HEK293 (cell line): ENCODE measurements around the gene TIMM10.

Experiments
- CTCF ChIA-PET: fragments of 350-600 bp; formaldehyde crosslinking; extraction: SDS; loops from one replicate; lab custom pipeline; 2021; ENCODE audit warnings: antibody characterized with exemption; lab: Yijun Ruan, JAX
- POLR2A ChIA-PET: fragments of 300-600 bp; formaldehyde crosslinking; extraction: SDS; loops from one replicate; lab custom pipeline; 2020; ENCODE audit warnings: antibody characterized with exemption, inconsistent platforms; lab: Yijun Ruan, JAX
- H3K27ac ChIP-seq: fragments of 200-500 bp; sonication (Bioruptor generic); 2 replicates; pipeline ENCODE4 v1.5.1; 2014; ENCODE audit warnings: low read depth, low read length, control low read depth, inconsistent platforms; ENCODE audit errors: extremely low read depth
- H3K36me3 ChIP-seq, 2 experiments: fragments of 200-500 bp in 1 of 2; sonication (Bioruptor generic) in 1 of 2; 1 replicate in 1 of 2; 2 replicates in 1 of 2; pipeline ENCODE4 v1.5.1; 2014 to 2017; ENCODE audit warnings: inconsistent platforms in 2 of 2, low read length in 2 of 2; ENCODE audit not compliant: control insufficient read depth in 2 of 2, insufficient read depth in 1 of 2
- H3K4me1 ChIP-seq: fragments of 200-500 bp; sonication (Bioruptor generic); 2 replicates; pipeline ENCODE4 v1.5.1; 2014; ENCODE audit warnings: mild to moderate bottlenecking, low read length, inconsistent platforms; ENCODE audit not compliant: control insufficient read depth, insufficient read depth
- H3K4me3 ChIP-seq: 2 replicates; pipeline ENCODE4 v1.5.1; 2011; ENCODE audit warnings: low read depth, mild to moderate bottlenecking, control low read depth, low read length, moderate library complexity
- H3K9me3 ChIP-seq: fragments of 200-500 bp; sonication (Bioruptor generic); 2 replicates; pipeline ENCODE4 v1.5.1; 2014; ENCODE audit warnings: low read depth, low read length, inconsistent platforms; ENCODE audit not compliant: control insufficient read depth, insufficient read depth
- BCL11A ChIP-seq: fragments of 450-650 bp; formaldehyde crosslinking; IDR thresholded peaks from 2 replicates; pipeline ENCODE4 v1.5.1; 2016; ENCODE audit warnings: low read depth, missing biosample characterization, missing genetic modification characterization
- CTCF ChIP-seq: fragments of 450-650 bp; formaldehyde crosslinking; IDR thresholded peaks from 2 replicates; pipeline ENCODE4 v1.5.1; 2016; ENCODE audit warnings: missing biosample characterization, missing genetic modification characterization
- ELK4 ChIP-seq: IDR thresholded peaks from 2 replicates; pipeline ENCODE4 v1.6.1; 2011; ENCODE audit warnings: mild to moderate bottlenecking, low read depth, low read length, borderline replicate concordance
- GLIS2 ChIP-seq: fragments of 450-650 bp; formaldehyde crosslinking; IDR thresholded peaks from 2 replicates; pipeline ENCODE4 v1.5.1; 2016; ENCODE audit warnings: missing biosample characterization, missing genetic modification characterization
- IKZF3 ChIP-seq: fragments of 450-650 bp; IDR thresholded peaks from 2 replicates; pipeline ENCODE4 v1.5.0; 2018; ENCODE audit warnings: missing biosample characterization, mild to moderate bottlenecking, missing genetic modification characterization, moderate library complexity
- KLF7 ChIP-seq: fragments of 450-650 bp; formaldehyde crosslinking; IDR thresholded peaks from 2 replicates; pipeline ENCODE4 v1.5.1; 2016; ENCODE audit warnings: missing biosample characterization, missing genetic modification characterization, borderline replicate concordance
- KLF8 ChIP-seq: fragments of 450-650 bp; formaldehyde crosslinking; IDR thresholded peaks from 2 replicates; pipeline ENCODE4 v1.5.1; 2016; ENCODE audit warnings: missing biosample characterization, missing genetic modification characterization
- MZF1 ChIP-seq: fragments of 450-650 bp; formaldehyde crosslinking; IDR thresholded peaks from 2 replicates; pipeline ENCODE4 v1.5.1; 2017; ENCODE audit warnings: missing biosample characterization, missing genetic modification characterization, borderline replicate concordance
- OSR2 ChIP-seq: fragments of 450-650 bp; formaldehyde crosslinking; IDR thresholded peaks from 2 replicates; pipeline ENCODE4 v1.5.1; 2016; ENCODE audit warnings: missing biosample characterization, missing genetic modification characterization
- PATZ1 ChIP-seq: fragments of 450-650 bp; formaldehyde crosslinking; IDR thresholded peaks from 2 replicates; pipeline ENCODE4 v1.5.1; 2016; ENCODE audit warnings: missing biosample characterization, missing genetic modification characterization
- SETDB1 ChIP-seq: IDR thresholded peaks from one replicate; pipeline ENCODE4 v1.6.1; 2017; ENCODE audit warnings: mild to moderate bottlenecking, low read length, moderate library complexity, mixed read lengths; ENCODE audit not compliant: insufficient read length
- SP2 ChIP-seq: fragments of 450-650 bp; formaldehyde crosslinking; IDR thresholded peaks from 2 replicates; pipeline ENCODE4 v1.5.1; 2016; ENCODE audit warnings: missing biosample characterization, missing genetic modification characterization
- SP7 ChIP-seq: fragments of 450-650 bp; formaldehyde crosslinking; IDR thresholded peaks from 2 replicates; pipeline ENCODE4 v1.5.1; 2016; ENCODE audit warnings: missing biosample characterization, missing genetic modification characterization
- ZBTB21 ChIP-seq: fragments of 450-650 bp; formaldehyde crosslinking; IDR thresholded peaks from 2 replicates; pipeline ENCODE4 v1.5.1; 2017; ENCODE audit warnings: missing biosample characterization, missing genetic modification characterization
- ZBTB48 ChIP-seq: fragments of 450-650 bp; formaldehyde crosslinking; IDR thresholded peaks from 2 replicates; pipeline ENCODE4 v1.5.1; 2016; ENCODE audit warnings: missing biosample characterization, missing genetic modification characterization
- ZBTB7A ChIP-seq: fragments of 450-650 bp; formaldehyde crosslinking; IDR thresholded peaks from 2 replicates; pipeline ENCODE4 v1.5.1; 2016; ENCODE audit warnings: low read depth, missing biosample characterization, missing genetic modification characterization
- ZFHX2 ChIP-seq: fragments of 450-650 bp; formaldehyde crosslinking; conservative IDR thresholded peaks from 2 replicates; pipeline ENCODE4 v1.5.1; 2016; ENCODE audit warnings: missing biosample characterization, missing genetic modification characterization
- ZIC2 ChIP-seq: fragments of 450-650 bp; formaldehyde crosslinking; IDR thresholded peaks from 2 replicates; pipeline ENCODE4 v1.5.1; 2016; ENCODE audit warnings: missing biosample characterization, missing genetic modification characterization
- ZNF10 ChIP-seq: fragments of 450-650 bp; formaldehyde crosslinking; IDR thresholded peaks from 2 replicates; pipeline ENCODE4 v1.5.1; 2017; ENCODE audit warnings: missing biosample characterization, missing genetic modification characterization
- ZNF18 ChIP-seq: fragments of 450-650 bp; formaldehyde crosslinking; IDR thresholded peaks from 2 replicates; pipeline ENCODE4 v1.5.1; 2016; ENCODE audit warnings: missing biosample characterization, missing genetic modification characterization
- ZNF26 ChIP-seq: fragments of 450-650 bp; formaldehyde crosslinking; IDR thresholded peaks from 2 replicates; pipeline ENCODE4 v1.5.1; 2016; ENCODE audit warnings: missing biosample characterization, missing genetic modification characterization
- ZNF335 ChIP-seq: fragments of 450-650 bp; formaldehyde crosslinking; conservative IDR thresholded peaks from 2 replicates; pipeline ENCODE4 v1.5.1; 2016; ENCODE audit warnings: missing biosample characterization, missing genetic modification characterization
- ZNF514 ChIP-seq: fragments of 450-650 bp; formaldehyde crosslinking; IDR thresholded peaks from 2 replicates; pipeline ENCODE4 v1.5.1; 2016; ENCODE audit warnings: missing biosample characterization, missing genetic modification characterization
- ZNF529 ChIP-seq: fragments of 450-650 bp; formaldehyde crosslinking; IDR thresholded peaks from 2 replicates; pipeline ENCODE4 v1.5.1; 2017; ENCODE audit warnings: missing genetic modification characterization, missing biosample characterization; ENCODE audit not compliant: insufficient replicate concordance
- ZNF560 ChIP-seq: fragments of 450-650 bp; formaldehyde crosslinking; IDR thresholded peaks from 2 replicates; pipeline ENCODE4 v1.5.1; 2017; ENCODE audit warnings: missing biosample characterization, missing genetic modification characterization, borderline replicate concordance
- ZNF623 ChIP-seq: fragments of 450-650 bp; formaldehyde crosslinking; IDR thresholded peaks from 2 replicates; pipeline ENCODE4 v1.5.1; 2016; ENCODE audit warnings: missing biosample characterization, missing genetic modification characterization
- ZNF660 ChIP-seq: fragments of 450-650 bp; IDR thresholded peaks from 2 replicates; pipeline ENCODE4 v1.5.1; 2018; ENCODE audit warnings: missing biosample characterization, mild to moderate bottlenecking, missing genetic modification characterization
- ZNF747 ChIP-seq: fragments of 450-650 bp; formaldehyde crosslinking; IDR thresholded peaks from 2 replicates; pipeline ENCODE4 v1.5.1; 2016; ENCODE audit warnings: missing biosample characterization, missing genetic modification characterization
- ZNF830 ChIP-seq: fragments of 450-650 bp; IDR thresholded peaks from 2 replicates; pipeline ENCODE4 v1.5.0; 2018; ENCODE audit warnings: missing biosample characterization, missing genetic modification characterization, low read depth, mild to moderate bottlenecking, moderate library complexity
- ZSCAN4 ChIP-seq: fragments of 450-650 bp; formaldehyde crosslinking; IDR thresholded peaks from 2 replicates; pipeline ENCODE4 v1.5.1; 2017; ENCODE audit warnings: missing biosample characterization, missing genetic modification characterization

The TIMM10 gene

GRCh38 chr11:57499413-57499982 lies 31.1 kb downstream of the TIMM10 start:
- POLR2A ChIA-PET, result no interaction called here
- CTCF ChIA-PET, result no interaction called here
- TF ChIP-seq ZNF10 (tag by site-specific recombination) (no peak), ZBTB21 (tag by site-specific recombination) (no peak), ZNF335 (tag by site-specific recombination) (no peak), ZNF660 (tag by site-specific recombination) (no peak), ZNF529 (no peak), BCL11A (tag by site-specific recombination) (peak; percentile 22; the same call in 1 of the 2 replicates), ZBTB48 (peak; percentile 88), ZNF18 (tag by site-specific recombination) (no peak), SETDB1 (no peak), OSR2 (tag by site-specific recombination) (no peak), MZF1 (tag by site-specific recombination) (peak; percentile 75; the same call in 1 of the 2 replicates), ZFHX2 (tag by site-specific recombination) (no peak), SP7 (no peak; the same call in 1 of the 2 replicates), PATZ1 (tag by site-specific recombination) (peak; percentile 78), ZNF623 (tag by site-specific recombination) (no peak), ZNF560 (no peak), KLF7 (0 out of 2 replicates have a peak, but pooled peaks have one; percentile 43), ZIC2 (peak; percentile 50), CTCF (tag by site-specific recombination) (no peak), ZNF747 (tag by site-specific recombination) (no peak), ZNF26 (tag by site-specific recombination) (no peak), ELK4 (no peak), ZNF830 (tag by site-specific recombination) (no peak), ZNF514 (tag by site-specific recombination) (no peak), ZSCAN4 (tag by site-specific recombination) (no peak), GLIS2 (peak; percentile 79), IKZF3 (tag by site-specific recombination) (peak; percentile 92), SP2 (tag by site-specific recombination) (peak; percentile 91), KLF8 (tag by site-specific recombination) (peak; percentile 24; the same call in 1 of the 2 replicates), ZBTB7A (tag by site-specific recombination) (no peak)

More at GRCh38 chr11:57499413-57499982, 31.1 kb downstream of the TIMM10 start:
- no peak overlapping the region for H3K4me3 ChIP-seq
- no peaks in the 10 kb centered on the region for H3K9me3 ChIP-seq
- H3K36me3 ChIP-seq, result peaks cover 0 to 16% of the 10 kb centered on the region in 2 experiments; a peak in 1 of 3 replicates
- H3K4me1 ChIP-seq, result no peaks in the 10 kb centered on the region
- no peak overlapping the region for H3K27ac ChIP-seq
